NCI-H2227 (cell line): ENCODE results near the gene AP2B1.

Experiments used
- DNase-seq: peaks from one replicate; lab custom pipeline; 2025; ENCODE audit not compliant: unreplicated experiment; lab: John Stamatoyannopoulos, UW

The AP2B1 gene

DNA sequence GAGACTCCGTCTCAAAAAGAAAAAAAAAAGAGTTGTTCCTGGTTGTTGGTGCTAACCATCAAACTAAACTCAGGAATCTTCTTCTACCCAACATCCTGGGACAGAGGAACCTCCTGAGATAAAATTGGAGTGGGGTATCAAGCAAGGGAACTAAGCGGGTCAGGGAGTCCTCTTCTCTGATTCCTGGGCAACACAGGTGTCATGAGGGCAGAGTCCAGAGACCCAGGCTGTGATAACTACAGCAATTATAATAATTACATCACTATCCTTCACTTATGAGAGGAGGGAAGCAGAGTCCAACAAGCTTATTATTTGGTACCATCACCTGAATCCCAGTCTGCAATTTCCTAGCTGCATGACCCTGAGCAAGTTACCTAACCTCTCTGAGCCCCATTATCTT, 181.7 kb downstream of the AP2B1 start:
- DNase-seq: no peak

GRCh38 chr17:35769895-35770486, 182.9 kb downstream of the AP2B1 start:
- no peak for DNase-seq

- DNase-seq: no peak
These were observed 186.0 kb downstream of the AP2B1 start for GRCh38 chr17:35773129-35773528.

GRCh38 chr17:35773679-35774425, 186.7 kb downstream of the AP2B1 start:
- no peak for DNase-seq

GRCh38 chr17:35774499-35774898, 187.4 kb downstream of the AP2B1 start:
- no peak for DNase-seq

DNA sequence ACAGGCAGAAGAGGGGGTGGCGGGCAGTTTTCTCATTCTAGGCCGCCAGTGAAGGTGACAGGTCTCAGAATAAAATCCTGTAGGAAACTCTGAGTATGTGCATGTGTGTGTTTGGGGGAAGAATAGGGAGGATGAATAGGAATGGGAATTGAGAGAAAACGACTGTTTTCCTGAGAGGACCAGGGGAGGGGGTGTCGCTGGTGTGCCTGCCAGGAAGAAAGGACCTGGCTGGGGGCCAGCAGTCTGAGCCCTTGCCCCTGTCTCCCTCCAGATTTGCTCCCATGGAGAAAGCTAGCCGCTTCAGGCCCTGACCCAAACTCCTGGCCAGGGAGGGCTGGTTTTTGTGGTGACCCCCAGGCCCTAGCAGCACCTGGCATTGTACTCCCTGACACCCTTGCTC, 187.9 kb downstream of the AP2B1 start:
- no peak for DNase-seq

GRCh38 chr17:35775583-35775982, 188.5 kb downstream of the AP2B1 start:
- no peak for DNase-seq
